Fibroblast of mammary gland (primary cell): Measurements from ENCODE around the gene DALRD3.

Experiments used
- DNase-seq: peaks from one replicate; pipeline ENCODE4 v3.0.0-alpha.2; 2010; ENCODE audit warnings: low read depth
- H3K4me3 ChIP-seq: 2 replicates; pipeline ENCODE4 v1.5.1; 2011; ENCODE audit warnings: low read depth, mild to moderate bottlenecking, low read length, moderate library complexity; ENCODE audit not compliant: control insufficient read depth
- CTCF ChIP-seq: conservative IDR thresholded peaks from 2 replicates; pipeline ENCODE4 v1.5.1; 2011; ENCODE audit warnings: low read depth, low read length, inconsistent platforms; ENCODE audit not compliant: control insufficient read depth, insufficient read depth

DALRD3 gene

GRCh38 chr3:48974076-48974864, 44.1 kb downstream of the DALRD3 start:
- H3K4me3 ChIP-seq: no peak overlapping the region
- no peak for TF ChIP-seq CTCF
- no peak for DNase-seq

GRCh38 chr3:48970586-48970985, 47.8 kb downstream of the DALRD3 start:
- no peak for DNase-seq
- TF ChIP-seq CTCF: no peak
- H3K4me3 ChIP-seq: no peak overlapping the region

GRCh38 chr3:48966876-48967361, 51.5 kb downstream of the DALRD3 start:
- DNase-seq: peak; percentile 53

GRCh38 chr3:48966367-48966766, 52.0 kb downstream of the DALRD3 start:
- DNase-seq: no peak
- no peak for TF ChIP-seq CTCF
- no peak overlapping the region for H3K4me3 ChIP-seq

More at GRCh38 chr3:48966876-48967361, 51.5 kb downstream of the DALRD3 start:
- TF ChIP-seq CTCF: no peak
- no peak overlapping the region for H3K4me3 ChIP-seq
